Limb (tissue), 2 donors: ENCODE data around the gene INTS3.
A peak's percentile ranks its signal among the peaks of the same experiment; 100 is the strongest.
"Not testable (repeated sequence)": the region's sequence is repeated elsewhere in the genome, so short reads cannot be mapped to it uniquely, and the experiment has no call there.

Source experiments
- DNase-seq, 2 donors: peaks; one replicate each; pipeline ENCODE4 v3.0.0-alpha.2; 2016; ENCODE audit errors: extremely low spot score in 2 of 2

Gene INTS3

DNA sequence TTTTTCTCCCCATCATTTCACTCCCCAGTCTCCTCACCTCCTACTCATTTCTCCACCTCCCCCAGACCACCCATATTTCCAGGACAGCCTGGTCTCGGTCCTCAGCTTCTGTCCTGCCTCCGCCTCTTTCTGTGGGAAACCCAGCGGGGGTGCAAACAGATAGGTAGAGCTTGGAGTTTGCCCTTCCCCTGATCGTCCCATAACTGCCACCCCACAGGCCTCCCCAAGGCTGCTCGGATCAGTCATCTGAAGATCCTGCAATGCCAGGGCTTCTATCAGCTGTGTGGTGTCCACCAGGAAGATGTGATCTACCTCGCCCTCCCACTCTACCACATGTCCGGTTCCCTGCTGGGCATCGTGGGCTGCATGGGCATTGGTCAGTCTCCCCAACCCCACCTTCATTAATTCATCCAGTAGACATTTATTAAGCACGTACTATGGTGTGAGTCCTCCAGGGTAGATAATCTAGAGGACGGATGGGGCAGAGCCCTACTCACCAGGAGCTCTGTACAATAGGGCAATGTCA lies 49.1 kb downstream of the INTS3 start:
- DNase-seq, result no peak

DNA sequence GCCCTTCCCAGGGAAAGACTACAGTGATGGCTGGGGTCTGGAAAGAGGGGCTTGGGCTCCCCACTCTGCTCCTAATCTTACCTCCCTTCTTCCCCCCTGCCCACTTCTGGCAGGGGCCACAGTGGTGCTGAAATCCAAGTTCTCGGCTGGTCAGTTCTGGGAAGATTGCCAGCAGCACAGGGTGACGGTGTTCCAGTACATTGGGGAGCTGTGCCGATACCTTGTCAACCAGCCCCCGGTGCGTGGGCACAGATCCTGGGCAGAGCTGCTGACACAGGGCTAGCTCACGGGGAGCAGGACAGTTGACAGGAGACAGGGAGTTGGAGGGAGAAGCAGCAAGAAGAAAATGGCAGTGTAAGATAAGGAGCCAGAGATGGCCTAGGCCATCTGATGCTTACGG lies 49.8 kb downstream of the INTS3 start:
- no peak for DNase-seq

DNA sequence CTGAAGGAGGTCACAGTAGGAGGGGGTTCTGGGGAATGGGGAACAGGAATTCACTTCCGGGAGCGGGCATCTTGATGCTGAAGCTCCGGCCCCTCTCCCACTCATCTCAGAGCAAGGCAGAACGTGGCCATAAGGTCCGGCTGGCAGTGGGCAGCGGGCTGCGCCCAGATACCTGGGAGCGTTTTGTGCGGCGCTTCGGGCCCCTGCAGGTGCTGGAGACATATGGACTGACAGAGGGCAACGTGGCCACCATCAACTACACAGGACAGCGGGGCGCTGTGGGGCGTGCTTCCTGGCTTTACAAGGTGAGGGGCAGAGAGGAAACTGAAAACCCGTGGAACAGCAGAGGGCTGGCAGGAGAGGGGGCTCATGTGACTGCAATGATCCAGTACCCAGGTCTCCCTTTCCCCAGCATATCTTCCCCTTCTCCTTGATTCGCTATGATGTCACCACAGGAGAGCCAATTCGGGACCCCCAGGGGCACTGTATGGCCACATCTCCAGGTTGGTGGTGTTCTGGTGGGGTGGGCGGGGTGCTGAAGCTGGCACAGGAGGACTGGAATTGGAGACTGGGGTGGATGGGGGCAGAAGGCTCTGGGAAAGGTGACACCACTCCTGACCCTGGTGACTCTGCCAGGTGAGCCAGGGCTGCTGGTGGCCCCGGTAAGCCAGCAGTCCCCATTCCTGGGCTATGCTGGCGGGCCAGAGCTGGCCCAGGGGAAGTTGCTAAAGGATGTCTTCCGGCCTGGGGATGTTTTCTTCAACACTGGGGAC lies 50.4 kb downstream of the INTS3 start:
- no peak for DNase-seq

DNA sequence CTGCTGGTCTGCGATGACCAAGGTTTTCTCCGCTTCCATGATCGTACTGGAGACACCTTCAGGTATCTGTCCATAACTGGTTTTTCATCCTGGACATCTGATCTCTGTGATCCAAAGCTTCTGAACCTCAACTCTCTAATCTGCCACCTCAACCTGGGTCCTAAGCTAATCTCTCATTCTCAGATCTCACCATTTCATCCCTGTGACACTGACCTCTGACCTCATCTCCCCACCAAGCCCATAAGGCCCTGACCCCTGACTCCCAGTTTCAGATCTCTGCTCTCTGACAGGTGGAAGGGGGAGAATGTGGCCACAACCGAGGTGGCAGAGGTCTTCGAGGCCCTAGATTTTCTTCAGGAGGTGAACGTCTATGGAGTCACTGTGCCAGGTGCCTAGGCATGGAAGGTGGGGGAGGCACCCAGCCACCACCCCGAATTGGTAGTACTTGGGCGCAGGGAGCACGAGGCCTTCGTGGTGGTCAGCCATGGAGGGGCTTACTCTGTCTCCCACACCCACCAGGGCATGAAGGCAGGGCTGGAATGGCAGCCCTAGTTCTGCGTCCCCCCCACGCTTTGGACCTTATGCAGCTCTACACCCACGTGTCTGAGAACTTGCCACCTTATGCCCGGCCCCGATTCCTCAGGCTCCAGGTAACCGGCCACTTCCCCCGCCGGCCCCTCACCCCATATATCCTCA lies 51.1 kb downstream of the INTS3 start:
- no peak for DNase-seq

DNA sequence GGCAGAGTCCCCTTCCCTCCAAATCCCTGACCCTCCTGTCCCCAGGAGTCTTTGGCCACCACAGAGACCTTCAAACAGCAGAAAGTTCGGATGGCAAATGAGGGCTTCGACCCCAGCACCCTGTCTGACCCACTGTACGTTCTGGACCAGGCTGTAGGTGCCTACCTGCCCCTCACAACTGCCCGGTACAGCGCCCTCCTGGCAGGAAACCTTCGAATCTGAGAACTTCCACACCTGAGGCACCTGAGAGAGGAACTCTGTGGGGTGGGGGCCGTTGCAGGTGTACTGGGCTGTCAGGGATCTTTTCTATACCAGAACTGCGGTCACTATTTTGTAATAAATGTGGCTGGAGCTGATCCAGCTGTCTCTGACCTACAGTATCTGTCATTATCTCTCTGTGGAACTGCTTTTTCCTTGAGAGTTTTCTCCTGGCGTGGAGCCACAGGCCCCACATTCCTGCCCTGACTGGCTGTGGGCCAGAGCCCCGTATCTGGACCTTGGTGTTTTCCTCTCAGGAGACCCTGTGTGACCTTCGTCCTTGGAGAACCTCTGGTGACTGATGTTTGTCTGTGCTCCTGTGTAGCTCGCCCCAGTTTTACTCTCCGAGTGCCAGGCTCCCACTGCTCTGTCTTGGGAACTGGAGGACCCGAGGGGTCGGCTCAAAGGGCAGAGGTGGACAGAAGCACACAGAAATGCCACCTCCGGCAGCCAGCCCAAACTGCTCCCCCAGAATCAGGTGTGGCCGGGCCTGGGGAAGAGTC lies 52.1 kb downstream of the INTS3 start:
- no peak for DNase-seq

DNA sequence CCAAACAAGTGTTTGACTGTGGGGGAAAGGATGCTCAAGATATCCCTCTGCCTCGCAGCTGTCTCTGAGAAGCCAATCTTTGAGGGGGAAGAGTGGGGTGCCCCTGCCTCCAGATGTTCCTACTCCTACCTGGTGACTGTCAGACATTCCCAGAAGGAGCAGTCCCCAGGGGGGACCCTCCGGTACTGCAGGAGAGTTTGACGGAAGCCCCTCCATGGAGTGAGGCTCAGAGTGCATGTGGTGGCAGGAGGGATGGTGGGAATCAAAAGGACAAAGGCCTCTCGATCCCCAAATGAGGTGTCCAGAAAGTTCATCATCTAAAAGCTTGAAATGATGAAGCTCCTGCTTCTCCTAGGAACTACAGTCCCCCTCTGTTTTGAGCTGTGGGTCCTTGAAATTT lies 52.7 kb downstream of the INTS3 start:
- DNase-seq, result no peak

DNA sequence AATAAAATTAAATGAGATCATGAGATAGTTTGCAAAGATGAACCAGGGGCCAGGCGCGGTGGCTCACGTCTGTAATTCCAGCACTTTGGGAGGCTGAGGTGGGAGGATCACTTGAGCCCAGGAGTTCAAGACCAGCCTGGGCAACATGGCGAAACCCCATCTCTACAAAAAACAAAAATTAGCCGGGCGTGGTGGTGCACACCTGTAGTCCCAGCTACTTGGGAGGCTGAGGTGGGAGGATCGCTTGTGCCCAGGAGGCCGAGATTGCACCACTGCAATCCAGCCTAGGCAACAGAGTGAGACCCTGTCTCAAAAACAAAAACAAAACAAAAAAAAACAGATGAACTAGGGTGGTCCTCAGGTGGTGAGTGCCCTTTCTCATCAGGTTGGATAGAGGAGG lies 54.8 kb downstream of the INTS3 start:
- DNase-seq, result not testable (repeated sequence)

DNA sequence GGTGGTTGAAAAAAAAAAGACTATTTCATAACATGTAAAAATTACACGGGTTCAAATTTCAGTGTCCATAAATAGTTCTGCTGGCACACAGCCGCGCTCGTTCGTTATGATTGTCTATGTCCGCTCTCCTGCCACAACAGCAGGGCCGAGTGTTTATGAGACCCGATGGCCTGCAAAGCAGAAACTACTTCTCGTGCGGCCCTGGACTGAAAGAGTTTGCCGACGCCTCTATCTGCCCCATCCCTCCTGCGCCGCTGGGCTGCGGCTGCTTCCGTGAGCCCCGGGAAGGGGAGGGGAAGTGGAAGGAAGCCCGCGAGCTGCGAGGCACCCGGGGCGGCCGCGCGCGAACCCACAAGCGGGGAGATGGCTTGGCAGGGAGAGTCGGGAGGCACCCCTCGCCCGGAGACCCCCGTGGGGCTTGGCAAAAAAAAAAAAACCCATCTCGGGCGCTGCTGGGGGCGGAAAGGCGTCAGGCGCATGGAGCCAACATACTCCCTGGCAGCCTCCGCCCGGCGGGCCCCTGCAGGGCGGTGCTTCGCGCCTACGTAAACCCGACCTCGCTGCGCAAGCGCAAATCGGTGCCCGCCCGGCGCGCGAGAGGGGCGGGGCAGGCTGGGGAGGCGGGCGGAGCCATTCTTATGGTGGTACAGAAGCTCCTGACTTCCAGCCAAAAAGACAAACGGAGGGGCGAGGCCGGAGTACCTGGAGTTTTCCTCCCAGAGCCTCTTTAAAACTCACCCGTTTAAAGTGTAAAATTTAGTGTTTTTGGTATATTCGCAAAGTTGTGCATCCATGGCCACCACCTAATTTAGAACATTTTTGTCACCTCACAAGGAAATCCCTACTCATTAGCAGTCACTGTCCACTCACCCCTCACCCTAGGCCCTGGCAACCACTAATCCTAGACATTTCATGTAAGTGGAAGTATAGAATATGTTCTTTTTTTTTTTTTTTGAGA lies 55.7 kb downstream of the INTS3 start:
- peak; percentile 95 to 96 for DNase-seq

DNA sequence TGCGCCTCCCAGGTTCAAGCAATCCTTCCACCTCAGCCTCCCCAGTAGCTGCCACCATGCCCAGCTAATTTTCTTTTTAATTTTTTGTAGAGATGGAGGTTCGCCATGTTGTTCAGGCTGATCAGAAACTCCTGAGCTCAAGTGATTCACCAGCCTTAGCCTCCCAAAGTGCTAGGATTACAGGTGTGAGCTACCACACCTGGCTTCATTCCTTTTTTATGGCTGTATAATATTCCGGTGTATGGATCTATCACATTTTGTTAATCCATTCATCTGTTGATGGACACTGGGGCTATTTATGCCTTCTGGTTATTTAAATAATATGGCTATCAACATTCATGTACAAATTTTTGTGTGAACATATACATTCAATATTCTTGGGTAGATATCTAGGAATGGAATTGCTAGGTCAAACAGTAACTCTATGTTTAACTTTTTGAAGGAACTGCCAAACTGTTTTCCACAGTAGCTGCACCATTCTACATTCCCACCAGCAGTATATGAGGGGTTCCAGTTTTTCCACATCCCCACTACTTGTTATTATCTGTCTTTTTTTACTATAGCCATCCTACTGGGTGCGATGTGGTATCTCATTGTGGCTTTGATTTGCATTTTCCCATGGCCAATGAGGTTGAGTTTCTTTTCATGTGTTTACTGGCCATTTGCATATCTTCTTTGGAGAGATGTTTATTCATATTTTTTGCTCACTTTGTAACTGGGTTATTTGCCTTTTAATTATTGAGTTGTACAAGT lies 58.4 kb downstream of the INTS3 start:
- DNase-seq, result no peak

DNA sequence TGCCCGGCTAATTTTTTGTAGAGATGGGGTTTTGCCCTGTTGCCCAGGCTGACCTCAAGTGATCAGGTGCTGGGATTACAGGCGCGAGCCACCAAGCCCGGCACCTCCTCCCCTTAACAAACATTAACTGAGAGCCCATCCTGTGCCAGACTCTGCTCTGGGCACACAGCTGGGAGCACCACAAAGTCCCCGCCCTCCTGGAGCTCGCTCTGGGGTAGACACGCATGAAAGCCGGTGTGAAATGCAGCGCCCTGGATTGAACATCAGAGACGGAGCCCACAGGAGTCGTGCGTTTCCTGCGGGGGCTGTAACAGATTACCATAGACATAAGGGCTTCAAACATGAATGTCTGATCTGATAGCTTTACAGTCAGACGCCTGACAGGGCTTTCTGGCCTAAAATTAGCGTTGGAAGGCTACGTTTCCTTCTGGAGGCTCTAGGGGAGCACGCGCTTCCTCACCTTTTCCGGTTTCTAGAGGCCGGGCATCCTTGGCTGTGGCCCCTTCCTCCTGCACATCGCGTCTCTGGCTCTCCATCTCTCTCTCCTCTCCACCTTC lies 61.7 kb downstream of the INTS3 start:
- DNase-seq, result no peak

DNA sequence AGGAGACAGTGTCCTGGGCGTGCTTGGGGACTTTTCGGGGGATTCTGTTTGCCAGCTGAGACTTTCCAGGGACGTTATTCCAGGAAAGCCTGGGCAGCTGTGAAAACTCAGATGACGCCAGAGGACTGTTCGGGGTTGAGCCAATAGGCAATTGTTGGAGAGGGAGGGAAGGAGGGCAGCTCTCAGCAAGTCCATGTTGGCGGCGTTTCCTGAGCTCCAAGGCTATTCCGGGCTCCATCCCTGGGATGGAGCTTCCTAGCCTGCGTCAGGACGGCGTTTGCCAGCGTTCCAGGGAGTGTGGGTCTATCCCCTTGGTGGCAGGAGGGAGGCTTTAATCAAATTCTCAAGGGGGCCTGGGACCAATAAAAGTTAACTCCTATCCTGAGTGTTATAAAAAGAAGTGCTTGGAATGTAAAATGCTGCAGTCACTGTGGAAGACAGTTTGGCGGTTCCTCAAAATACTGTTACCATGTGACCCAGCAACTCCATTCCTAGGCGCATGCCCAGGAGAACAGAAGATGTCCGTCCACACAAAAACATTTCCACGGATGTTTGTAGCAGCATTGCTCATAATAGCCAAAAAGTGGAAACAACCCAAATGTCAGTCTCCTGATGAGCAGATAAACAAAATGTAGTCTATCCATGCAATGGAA lies 62.6 kb downstream of the INTS3 start:
- DNase-seq, result peak; percentile 79 to 89

DNA sequence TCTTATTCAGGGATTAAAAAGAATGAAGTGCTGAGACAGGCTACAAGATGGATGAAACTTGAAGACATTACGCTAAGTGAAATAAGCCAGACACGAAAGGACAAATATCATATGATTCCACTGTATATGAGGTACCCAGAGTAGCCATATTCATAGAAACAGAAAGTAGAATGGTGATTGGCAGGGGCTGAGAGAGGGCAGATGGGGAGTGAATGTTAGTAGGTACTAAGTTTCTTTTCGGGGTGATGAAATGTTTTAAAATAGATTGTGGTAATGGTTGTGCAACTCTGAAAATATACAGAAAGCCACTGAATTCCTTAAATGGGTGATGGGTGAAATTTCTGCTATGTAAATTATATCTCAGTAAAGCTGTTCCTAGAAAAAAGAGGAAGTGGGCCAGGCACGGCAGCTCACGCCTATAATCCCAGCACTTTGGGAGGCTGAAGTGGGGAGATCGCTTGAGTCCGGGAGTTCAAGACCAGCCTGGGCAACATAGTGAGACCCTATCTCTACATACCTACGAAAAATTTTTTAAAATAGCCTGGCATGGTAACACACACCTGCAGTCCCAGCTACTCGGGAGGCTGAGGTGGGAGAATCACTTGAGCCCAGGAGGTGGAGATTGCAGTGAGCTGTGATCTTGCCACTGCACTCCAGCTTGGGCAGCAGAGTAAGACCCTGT lies 63.3 kb downstream of the INTS3 start:
- DNase-seq, result no peak

DNA sequence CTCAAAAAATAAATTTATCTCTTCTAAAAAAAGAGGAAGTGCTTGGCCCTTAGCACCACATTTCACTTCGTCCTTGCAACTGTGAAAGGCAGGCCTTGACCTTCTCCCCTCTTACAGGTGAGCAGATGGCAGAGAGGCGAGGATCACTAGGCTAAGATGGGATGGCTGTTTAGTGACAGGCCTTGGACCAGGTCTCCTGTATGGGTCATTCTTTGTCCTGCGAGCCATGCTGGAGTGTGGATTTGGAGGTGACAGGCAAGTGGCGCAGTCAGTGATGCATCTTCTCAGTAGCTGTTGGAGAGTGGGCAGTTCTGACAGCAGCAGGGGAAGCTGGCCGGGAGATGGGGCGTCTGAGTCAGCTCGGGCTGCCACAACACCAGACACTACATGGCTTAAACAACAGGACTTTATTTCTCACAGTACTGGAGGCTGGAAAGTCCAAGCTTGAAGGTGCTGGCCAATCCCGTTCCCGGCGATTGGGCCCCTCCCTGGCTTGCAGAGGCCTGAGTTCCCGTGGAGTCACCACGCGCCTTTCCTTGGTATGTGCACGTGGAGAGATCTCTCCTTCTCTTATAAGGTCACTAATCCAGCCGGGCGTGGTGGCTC lies 63.9 kb downstream of the INTS3 start:
- DNase-seq, result no peak

DNA sequence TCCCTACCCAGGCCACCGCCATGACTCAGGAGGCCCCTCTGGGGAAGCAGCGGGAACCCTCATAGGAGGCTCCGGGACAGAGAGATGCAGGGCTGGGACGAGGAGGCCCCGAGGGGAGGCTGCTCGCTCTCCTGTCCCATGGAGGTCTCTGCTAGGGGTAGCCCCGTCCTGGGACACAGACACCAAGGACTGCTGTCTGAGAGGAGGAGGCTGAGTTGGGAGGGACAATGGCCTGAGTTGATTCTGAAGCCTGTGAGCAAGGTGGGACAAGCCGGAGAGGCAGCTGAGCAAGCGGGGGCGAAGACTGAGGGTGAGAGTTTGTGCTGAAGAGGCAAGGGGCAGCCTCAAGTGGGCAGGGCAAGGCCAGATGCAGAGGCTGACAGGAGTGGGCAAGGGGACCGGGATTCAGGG lies 64.8 kb downstream of the INTS3 start:
- DNase-seq, result no peak

DNA sequence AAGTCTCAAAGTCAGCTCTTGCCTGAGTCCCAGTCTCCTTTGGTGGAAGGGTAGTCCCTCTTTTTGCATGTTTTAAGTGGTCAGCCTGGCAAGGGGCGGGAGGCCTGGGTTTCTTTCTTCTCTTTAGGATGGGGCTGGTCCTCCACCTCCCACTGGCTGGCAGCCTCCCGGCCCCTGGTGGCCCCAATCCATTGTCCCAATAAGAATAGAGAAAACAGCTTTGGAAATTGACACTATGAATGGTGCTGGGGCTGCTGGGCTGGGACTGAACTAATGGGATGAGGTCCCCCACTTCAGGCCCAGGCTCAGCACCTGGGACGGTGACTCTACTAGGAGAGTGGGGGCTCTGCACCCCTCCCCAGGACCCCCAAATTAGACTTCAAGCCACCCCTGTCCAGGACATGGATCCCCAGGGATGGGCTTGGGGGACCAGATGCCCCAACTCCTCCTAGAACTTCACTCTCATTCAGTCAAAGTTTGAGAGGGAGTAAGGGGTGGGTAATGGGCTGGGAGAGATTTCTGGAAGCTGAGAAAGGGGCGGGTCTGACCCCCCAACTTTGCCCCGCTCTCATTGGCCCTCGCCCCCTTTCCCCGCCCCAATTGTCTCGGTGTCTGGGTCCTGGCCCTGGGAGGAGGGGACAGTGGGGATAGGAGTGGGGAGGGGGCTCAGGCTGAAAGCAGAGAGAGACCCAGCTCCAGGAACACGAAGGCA lies 65.6 kb downstream of the INTS3 start:
- no peak for DNase-seq

DNA sequence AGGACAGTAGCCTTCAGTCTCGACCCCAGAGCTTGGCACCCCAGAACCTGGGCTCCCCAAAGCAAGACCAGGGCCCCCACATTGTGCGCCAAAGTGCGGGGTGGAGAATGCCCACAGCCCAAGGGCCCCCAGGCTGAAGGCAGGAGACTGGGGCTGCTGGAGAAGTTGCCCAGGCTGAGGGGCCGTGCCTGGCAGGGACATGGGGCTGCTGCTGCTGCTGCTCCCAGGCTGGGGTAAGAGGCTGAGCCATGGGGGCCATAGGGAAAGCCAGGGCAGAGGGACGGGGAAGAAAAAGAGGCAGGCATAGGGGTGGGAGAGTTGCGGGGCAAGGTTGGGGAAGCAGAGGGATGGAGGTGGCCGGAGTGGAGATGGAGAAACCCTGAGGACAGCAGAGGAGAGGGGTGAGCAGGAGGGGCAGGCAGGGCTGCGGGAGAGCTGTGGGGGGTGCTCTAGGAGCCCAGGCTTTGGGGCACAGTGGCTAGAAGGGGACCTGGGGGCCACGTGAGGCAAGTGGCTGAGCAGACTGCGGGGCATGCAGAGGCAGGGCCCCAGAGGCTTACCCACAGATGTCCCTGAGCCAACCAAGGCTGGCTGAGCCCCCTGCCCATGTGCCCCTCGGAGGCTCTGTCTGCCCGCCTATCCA lies 66.2 kb downstream of the INTS3 start:
- no peak for DNase-seq

DNA sequence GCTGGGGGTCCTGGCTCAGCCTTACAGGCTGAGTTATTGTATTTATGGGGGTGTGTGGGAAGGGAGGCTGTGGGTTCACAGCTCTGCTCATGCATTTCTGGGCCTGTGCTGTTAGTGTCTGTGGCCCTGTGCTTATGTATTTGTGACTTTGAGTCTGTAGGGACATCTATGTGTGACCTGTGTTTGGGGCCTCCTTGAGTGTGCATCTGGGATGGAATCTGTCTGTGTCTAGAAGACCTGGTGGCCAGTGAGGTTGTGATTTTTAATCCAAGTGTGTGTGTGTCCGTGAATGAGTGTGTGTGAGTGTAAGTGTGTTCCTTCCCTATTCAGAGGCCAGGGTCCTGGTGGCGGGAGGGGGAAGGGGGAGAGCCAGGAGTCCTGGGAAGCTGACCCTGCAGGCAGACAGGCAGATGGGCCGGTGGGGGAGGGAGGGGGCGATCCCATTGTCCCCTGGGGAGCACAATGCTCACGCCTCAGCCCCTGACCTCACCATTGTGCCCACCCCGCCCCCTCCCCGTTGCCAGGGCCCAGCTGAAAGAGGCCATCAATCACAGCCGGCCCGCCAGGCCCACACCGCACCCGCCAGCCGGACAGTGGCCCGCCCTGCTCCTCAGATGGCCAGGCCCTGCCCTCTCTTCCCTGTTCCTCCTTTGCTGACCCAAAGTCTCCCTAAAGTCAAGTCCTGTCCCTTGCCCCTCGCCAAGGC lies 66.9 kb downstream of the INTS3 start:
- DNase-seq, result no peak
